Measurements from ENCODE around the gene OSBP2. TPM values are rescaled to one million over a fixed set of nuclear protein-coding genes. Genes with fewer than 3 reads are reported as not detected.

OSBP2 gene
- total and polyA plus RNA-seq, 2 of the 13 experiments (the other 11 are each of a cell fraction or from before 2014, with no cell fraction given), result 5.0 to 7.7 TPM

DNA sequence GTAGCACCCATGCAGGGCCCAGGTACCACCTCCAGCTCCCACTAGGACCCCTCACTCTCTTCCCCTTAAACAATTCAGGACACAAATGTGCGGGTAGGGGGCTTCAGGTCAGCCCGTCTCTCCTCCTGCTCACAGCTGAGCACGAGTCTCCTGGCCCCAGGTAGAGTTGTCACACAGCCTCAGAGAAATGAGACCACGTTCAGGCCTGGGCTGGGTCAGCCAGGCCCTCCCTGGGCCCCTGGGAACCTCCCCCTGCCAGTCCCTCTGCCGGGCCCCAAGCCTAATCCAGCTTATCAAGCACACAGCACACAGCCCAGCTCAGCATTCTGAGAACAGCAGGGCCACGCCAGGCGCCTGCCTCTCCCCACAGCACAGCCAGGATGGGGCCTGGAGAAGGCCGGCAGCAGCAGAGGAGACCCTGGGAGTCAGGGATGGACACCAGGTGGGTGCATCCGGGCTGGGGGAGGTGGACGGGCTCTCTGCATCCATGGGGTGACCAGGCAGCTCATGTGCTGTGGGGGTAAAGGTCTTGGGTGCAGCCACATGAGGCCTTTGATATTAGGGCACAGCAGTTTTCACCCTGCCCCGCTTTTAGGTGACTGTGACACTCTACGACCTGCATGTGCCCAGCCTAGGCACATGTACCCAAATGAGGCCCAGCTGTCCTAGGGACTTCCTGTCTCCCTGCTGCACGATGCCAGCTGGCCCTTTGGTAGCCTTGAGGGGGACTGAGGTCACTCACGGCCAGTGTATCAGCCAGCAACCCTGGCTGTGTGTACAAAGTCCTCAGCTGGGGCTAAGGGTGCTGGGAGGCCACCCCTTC is 186.9 kb downstream of the OSBP2 start (continued):
- TF ChIP-seq HMG20A (CRISPR knock-in tag; IDR thresholded peaks at IDR 0.05; ENCODE audit: borderline replicate concordance) (no peak), ZNF773 (CRISPR knock-in tag; IDR thresholded peaks at IDR 0.05; ENCODE audit: borderline replicate concordance) (no peak), NONO (IDR thresholded peaks at IDR 0.05) (no peak), NONO (CRISPR knock-in tag; conservative IDR thresholded peaks at IDR 0.05) (no peak), TCF12 (IDR thresholded peaks at IDR 0.05) (no peak), TCF12 (CRISPR knock-in tag; IDR thresholded peaks at IDR 0.05) (no peak), CREB1 (IDR thresholded peaks at IDR 0.05) (no peak), CREB1 (CRISPR knock-in tag; IDR thresholded peaks at IDR 0.05) (no peak), CHCHD3 (CRISPR knock-in tag; IDR thresholded peaks at IDR 0.05) (no peak), THYN1 (CRISPR knock-in tag; IDR thresholded peaks at IDR 0.05; ENCODE audit: borderline replicate concordance, low read depth) (no peak), ZNF737 (CRISPR knock-in tag; IDR thresholded peaks at IDR 0.05; ENCODE audit: borderline replicate concordance) (no peak), NR2C2 (CRISPR knock-in tag; IDR thresholded peaks at IDR 0.05; ENCODE audit: borderline replicate concordance) (no peak; the same call in 1 of the 2 replicates), ZNF225 (CRISPR knock-in tag; IDR thresholded peaks at IDR 0.05) (no peak), TARDBP (CRISPR knock-in tag; IDR thresholded peaks at IDR 0.05) (peak; percentile 52; the same call in 1 of the 2 replicates), POLR2G (IDR thresholded peaks at IDR 0.05; ENCODE audit: low read depth, low read length) (peak; percentile 46; the same call in 1 of the 2 replicates), NR3C1 (CRISPR knock-in tag; IDR thresholded peaks at IDR 0.05) (no peak), ZNF589 (CRISPR knock-in tag; conservative IDR thresholded peaks at IDR 0.05) (no peak), FOXC1 (CRISPR knock-in tag; IDR thresholded peaks at IDR 0.05; ENCODE audit: borderline replicate concordance) (no peak), PRPF4 (IDR thresholded peaks at IDR 0.05; ENCODE audit: low read depth, low read length, poor library complexity, severe bottlenecking) (no peak), HDAC1 (CRISPR knock-in tag; IDR thresholded peaks at IDR 0.05) (peak; percentile 83)
- TF ChIP-seq, protein P1, sequence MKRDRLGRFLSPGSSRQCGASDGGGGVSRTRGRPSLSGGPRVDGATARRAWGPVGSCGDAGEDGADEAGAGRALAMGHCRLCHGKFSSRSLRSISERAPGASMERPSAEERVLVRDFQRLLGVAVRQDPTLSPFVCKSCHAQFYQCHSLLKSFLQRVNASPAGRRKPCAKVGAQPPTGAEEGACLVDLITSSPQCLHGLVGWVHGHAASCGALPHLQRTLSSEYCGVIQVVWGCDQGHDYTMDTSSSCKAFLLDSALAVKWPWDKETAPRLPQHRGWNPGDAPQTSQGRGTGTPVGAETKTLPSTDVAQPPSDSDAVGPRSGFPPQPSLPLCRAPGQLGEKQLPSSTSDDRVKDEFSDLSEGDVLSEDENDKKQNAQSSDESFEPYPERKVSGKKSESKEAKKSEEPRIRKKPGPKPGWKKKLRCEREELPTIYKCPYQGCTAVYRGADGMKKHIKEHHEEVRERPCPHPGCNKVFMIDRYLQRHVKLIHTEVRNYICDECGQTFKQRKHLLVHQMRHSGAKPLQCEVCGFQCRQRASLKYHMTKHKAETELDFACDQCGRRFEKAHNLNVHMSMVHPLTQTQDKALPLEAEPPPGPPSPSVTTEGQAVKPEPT (CRISPR knock-in tag; IDR thresholded peaks at IDR 0.05; ENCODE audit: low read depth), result no peak
- TF ChIP-seq, protein P2, sequence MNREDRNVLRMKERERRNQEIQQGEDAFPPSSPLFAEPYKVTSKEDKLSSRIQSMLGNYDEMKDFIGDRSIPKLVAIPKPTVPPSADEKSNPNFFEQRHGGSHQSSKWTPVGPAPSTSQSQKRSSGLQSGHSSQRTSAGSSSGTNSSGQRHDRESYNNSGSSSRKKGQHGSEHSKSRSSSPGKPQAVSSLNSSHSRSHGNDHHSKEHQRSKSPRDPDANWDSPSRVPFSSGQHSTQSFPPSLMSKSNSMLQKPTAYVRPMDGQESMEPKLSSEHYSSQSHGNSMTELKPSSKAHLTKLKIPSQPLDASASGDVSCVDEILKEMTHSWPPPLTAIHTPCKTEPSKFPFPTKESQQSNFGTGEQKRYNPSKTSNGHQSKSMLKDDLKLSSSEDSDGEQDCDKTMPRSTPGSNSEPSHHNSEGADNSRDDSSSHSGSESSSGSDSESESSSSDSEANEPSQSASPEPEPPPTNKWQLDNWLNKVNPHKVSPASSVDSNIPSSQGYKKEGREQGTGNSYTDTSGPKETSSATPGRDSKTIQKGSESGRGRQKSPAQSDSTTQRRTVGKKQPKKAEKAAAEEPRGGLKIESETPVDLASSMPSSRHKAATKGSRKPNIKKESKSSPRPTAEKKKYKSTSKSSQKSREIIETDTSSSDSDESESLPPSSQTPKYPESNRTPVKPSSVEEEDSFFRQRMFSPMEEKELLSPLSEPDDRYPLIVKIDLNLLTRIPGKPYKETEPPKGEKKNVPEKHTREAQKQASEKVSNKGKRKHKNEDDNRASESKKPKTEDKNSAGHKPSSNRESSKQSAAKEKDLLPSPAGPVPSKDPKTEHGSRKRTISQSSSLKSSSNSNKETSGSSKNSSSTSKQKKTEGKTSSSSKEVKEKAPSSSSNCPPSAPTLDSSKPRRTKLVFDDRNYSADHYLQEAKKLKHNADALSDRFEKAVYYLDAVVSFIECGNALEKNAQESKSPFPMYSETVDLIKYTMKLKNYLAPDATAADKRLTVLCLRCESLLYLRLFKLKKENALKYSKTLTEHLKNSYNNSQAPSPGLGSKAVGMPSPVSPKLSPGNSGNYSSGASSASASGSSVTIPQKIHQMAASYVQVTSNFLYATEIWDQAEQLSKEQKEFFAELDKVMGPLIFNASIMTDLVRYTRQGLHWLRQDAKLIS (CRISPR knock-in tag; IDR thresholded peaks at IDR 0.05), result no peak
- TF ChIP-seq, protein P3, sequence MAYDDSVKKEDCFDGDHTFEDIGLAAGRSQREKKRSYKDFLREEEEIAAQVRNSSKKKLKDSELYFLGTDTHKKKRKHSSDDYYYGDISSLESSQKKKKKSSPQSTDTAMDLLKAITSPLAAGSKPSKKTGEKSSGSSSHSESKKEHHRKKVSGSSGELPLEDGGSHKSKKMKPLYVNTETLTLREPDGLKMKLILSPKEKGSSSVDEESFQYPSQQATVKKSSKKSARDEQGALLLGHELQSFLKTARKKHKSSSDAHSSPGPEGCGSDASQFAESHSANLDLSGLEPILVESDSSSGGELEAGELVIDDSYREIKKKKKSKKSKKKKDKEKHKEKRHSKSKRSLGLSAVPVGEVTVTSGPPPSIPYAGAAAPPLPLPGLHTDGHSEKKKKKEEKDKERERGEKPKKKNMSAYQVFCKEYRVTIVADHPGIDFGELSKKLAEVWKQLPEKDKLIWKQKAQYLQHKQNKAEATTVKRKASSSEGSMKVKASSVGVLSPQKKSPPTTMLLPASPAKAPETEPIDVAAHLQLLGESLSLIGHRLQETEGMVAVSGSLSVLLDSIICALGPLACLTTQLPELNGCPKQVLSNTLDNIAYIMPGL (CRISPR knock-in tag; IDR thresholded peaks at IDR 0.05; ENCODE audit: borderline replicate concordance in 1 of 2, low read depth in 1 of 2), result peak in 1 of 2 experiments; percentile 12; a peak in 1 of 4 replicates
